Measurements from ENCODE around the gene FOXO1. TPM values are rescaled to one million over a fixed set of nuclear protein-coding genes. Genes with fewer than 3 reads are reported as not detected.

Gene FOXO1
- total RNA-seq, 4 donors from 2014 or later, result 9.1 to 42.3 (median 14.2) TPM

DNA sequence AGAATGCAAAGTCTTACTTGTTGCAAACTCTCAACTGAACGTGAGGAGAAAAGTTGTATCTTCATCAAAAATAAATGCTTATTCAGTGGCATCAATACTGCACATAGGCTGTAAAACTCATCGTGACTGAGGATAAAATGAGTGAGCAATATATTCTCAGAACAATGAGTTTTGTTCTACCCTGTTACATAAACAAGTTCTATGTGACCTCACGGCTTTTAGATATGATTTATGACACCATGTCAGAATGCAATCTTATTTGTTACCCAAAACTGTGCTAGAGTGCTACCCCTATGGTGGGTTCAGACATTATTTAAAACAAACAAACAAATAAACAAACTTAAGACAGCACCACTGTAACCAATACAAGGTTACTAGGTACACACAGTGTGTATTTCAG, 55.4 kb downstream of the FOXO1 start:
- Histone ChIP-seq H3K4me1 (peaks cover 12 to 72% (median 46%) of the 10 kb centered on the region in 3 donors), H3K36me3 (no peaks in the 10 kb centered on the region), H3K27ac (peak overlapping the region; percentile 24 to 68 (median 55)), H3K4me3 (no peak overlapping the region), H3K9me3 (no peaks in the 10 kb centered on the region), H3K27me3 (no peaks in the 10 kb centered on the region)
- intact Hi-C loops (cut with DNase I), result no loop called here
- no peak for DNase-seq
- TF ChIP-seq, protein P1, sequence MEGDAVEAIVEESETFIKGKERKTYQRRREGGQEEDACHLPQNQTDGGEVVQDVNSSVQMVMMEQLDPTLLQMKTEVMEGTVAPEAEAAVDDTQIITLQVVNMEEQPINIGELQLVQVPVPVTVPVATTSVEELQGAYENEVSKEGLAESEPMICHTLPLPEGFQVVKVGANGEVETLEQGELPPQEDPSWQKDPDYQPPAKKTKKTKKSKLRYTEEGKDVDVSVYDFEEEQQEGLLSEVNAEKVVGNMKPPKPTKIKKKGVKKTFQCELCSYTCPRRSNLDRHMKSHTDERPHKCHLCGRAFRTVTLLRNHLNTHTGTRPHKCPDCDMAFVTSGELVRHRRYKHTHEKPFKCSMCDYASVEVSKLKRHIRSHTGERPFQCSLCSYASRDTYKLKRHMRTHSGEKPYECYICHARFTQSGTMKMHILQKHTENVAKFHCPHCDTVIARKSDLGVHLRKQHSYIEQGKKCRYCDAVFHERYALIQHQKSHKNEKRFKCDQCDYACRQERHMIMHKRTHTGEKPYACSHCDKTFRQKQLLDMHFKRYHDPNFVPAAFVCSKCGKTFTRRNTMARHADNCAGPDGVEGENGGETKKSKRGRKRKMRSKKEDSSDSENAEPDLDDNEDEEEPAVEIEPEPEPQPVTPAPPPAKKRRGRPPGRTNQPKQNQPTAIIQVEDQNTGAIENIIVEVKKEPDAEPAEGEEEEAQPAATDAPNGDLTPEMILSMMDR (IDR thresholded peaks at IDR 0.05), result no peak
- TF ChIP-seq POLR2A (IDR thresholded peaks at IDR 0.05), result no peak
- WGBS, 2 donors, result 22 to 53% methylated on average over 3 of the region's 3 CpGs

DNA sequence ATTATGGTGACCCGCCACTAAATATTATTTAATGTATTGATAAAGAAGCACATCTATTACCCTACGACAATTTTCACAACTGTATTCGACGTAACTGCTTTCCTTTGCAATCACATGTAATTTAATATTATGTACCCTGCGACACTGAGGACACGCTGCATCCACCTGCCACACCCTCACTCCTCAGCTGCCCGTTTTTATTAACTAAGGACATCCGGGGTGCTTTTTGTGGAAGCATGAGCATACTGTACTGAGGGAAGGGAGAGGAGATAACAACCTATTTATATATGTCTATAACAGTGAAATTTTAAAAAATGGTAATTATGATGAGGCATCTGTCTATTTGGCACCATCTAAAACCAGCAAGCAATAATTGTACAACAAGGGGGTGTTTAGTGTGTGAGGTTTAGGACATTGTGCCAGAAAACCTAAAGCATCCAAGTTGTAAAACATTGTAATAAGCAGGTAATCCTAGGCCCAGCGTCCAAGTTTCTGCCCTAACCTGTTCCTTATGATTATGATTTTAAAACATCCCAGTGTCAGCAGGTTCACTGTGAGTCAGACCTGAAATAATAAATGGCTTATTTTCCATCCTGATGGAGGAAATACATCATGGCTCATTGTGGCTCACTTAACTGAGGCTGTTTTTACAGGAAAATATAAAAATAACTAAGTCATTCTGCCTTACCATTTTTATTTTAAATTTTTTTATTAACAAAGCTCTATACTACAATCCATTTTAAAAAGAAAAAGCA, 56.3 kb downstream of the FOXO1 start:
- intact Hi-C loops (cut with DNase I), result no loop called here
- 60 to 70% methylated on average over 9 of the region's 9 CpGs for WGBS, 2 donors
- peak overlapping the region; percentile 17 to 68 (median 55) for H3K27ac ChIP-seq
- H3K4me3 ChIP-seq, result no peak overlapping the region
- no peaks in the 10 kb centered on the region for H3K9me3 ChIP-seq
- no peak for DNase-seq
- H3K4me1 ChIP-seq, result peaks cover 11 to 67% (median 38%) of the 10 kb centered on the region in 3 donors
- no peak for TF ChIP-seq POLR2A (IDR thresholded peaks at IDR 0.05)
- TF ChIP-seq, protein P1 (IDR thresholded peaks at IDR 0.05), result no peak
- H3K27me3 ChIP-seq, result no peaks in the 10 kb centered on the region
- H3K36me3 ChIP-seq, result no peaks in the 10 kb centered on the region

DNA sequence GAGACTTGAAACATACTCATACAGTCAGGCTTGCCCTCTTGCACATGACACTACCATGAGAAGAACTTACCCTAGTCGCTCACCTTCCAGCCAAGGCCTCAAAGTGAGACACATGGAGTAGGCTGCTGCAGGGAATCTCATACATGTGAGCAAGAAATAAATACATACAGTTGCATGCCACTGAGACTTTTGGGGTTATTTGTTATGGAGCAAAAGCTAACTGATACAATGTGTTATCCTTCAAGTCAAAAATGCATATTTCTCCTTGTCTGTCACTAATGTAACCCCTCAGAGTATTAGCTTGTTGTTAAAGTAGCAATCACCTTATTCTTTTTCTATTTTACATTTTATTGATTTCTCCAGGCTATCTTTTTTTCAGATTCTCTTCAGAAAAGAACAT, 58.1 kb downstream of the FOXO1 start:
- H3K36me3 ChIP-seq, result no peaks in the 10 kb centered on the region
- H3K27me3 ChIP-seq, result no peaks in the 10 kb centered on the region
- no peak for TF ChIP-seq POLR2A (IDR thresholded peaks at IDR 0.05)
- TF ChIP-seq, protein P1 (IDR thresholded peaks at IDR 0.05), result no peak
- DNase-seq, result no peak
- WGBS, 2 donors, result 100% methylated on average over 1 of the region's 1 CpG; no CpG with 5 or more reads in 1 of the 2 donors
- no peak overlapping the region for H3K27ac ChIP-seq
- intact Hi-C loops (cut with DNase I), result no loop called here
- no peaks in the 10 kb centered on the region for H3K9me3 ChIP-seq
- H3K4me3 ChIP-seq, result no peak overlapping the region
- peaks cover 5 to 65% (median 34%) of the 10 kb centered on the region in 3 donors for H3K4me1 ChIP-seq

DNA sequence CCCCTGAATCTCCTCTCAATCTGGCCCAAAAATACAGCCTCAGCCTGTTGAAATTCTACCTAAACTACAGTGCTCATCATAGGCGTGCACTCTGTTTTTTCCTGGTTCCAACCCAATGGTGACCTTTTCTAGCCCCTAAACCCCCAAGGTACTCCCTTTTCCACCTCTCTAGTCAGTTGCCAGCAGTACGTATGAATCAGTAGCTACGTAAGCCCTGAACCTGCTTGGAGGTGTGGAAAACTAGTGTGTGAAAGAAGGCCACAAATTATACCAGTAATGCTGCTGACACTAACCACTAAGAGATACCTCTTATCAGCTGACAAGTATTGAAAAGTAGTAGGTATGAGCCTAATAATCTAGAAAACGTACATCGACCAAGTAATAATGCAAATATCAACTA, 60.9 kb downstream of the FOXO1 start:
- H3K4me1 ChIP-seq, result peaks cover 5 to 47% (median 14%) of the 10 kb centered on the region in 3 donors
- H3K36me3 ChIP-seq, result no peaks in the 10 kb centered on the region
- intact Hi-C loops (cut with DNase I), result no loop called here
- no peak overlapping the region for H3K27ac ChIP-seq
- WGBS, 2 donors, result 82 to 93% methylated on average over 5 of the region's 5 CpGs
- TF ChIP-seq POLR2A (IDR thresholded peaks at IDR 0.05), result no peak
- TF ChIP-seq, protein P1 (IDR thresholded peaks at IDR 0.05), result no peak
- no peak for DNase-seq
- H3K27me3 ChIP-seq, result no peaks in the 10 kb centered on the region
- H3K4me3 ChIP-seq, result no peak overlapping the region
- H3K9me3 ChIP-seq, result no peaks in the 10 kb centered on the region

DNA sequence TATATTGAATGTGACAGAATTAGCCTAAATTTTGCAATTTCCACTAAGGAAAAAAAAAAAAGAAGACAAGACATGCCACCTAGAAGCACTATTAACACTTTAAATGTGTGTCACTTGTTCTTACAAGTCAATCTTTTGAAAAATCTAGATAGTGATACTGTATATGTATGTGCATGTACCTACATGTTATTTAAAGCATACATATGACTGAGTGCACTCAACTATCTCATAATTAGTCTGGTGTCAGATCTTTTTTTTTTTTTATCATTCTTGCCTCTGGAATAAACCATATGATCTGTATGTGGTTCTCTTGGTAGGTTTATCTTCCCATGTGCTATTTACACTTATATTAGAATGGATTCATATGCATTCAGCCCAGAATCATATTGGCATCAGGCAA, 62.3 kb downstream of the FOXO1 start:
- H3K4me3 ChIP-seq, result no peak overlapping the region
- H3K27ac ChIP-seq, result no peak overlapping the region
- TF ChIP-seq POLR2A (IDR thresholded peaks at IDR 0.05), result no peak
- intact Hi-C loops (cut with DNase I), result no loop called here
- H3K36me3 ChIP-seq, result no peaks in the 10 kb centered on the region
- DNase-seq, result no peak
- no peaks in the 10 kb centered on the region for H3K27me3 ChIP-seq
- H3K9me3 ChIP-seq, result no peaks in the 10 kb centered on the region
- H3K4me1 ChIP-seq, result peaks cover 0 to 47% (median 14%) of the 10 kb centered on the region in 3 donors

Measured in esophagus squamous epithelium (tissue), 5 donors.